ENCODE results near the gene FBXL3. TPM values are rescaled to one million over a fixed set of nuclear protein-coding genes. Genes with fewer than 3 reads are reported as not detected.
A peak's percentile ranks its signal among the peaks of the same experiment; 100 is the strongest.

The FBXL3 gene
- total and polyA plus RNA-seq, 2 donors (not counting 1 experiment from before 2014, with no cell fraction given) = 20.5 to 78.0 TPM

DNA sequence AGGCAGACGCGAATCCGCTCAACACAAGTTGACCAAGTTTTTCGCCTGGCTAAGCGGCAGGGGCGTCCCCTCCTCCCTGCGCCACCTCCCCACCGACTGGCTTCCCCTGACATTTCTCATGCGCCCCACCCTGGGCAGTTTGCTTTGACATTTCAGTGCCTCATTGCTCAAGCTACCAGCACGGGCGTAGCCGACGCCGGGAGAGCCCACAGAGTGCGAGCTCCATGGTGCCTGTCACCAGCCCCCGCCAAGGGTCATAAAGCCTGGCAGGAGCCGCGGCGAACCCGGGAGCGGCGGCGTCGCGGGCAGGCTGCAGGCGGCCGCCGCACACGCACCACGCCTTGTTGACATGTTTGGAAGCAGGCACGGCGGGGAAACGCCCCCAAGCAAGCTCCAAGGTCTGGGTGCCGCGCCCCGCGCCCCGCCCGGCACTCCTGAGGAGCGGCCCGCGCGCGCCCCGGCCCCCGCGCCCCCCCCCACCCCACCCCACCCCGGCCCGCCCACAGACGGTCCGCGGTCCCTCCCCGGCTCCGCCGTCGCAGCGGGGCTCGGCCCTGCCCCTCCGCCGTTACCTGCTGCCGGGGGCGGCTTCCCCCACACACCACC is 601 bp downstream of the FBXL3 start:
- Mint-ChIP-seq H3K27me3 (no peaks in the 10 kb centered on the region), H3K27ac (peak overlapping the region; percentile 92), H3K9me3 (ENCODE audit: insufficient read depth) (no peaks in the 10 kb centered on the region), H3K4me1 (peaks cover 55% of the 10 kb centered on the region), H3K4me3 (peak overlapping the region; percentile 99)
- Histone ChIP-seq H3K36me3 (replicated peaks in 1 of 2; ENCODE audit: control extremely low read depth in 1 of 2, control insufficient read depth in 1 of 2, extremely low read depth in 1 of 2, insufficient read depth in 2 of 2, low read length in 1 of 2) (peaks cover 0 to 9% of the 10 kb centered on the region in 2 experiments), H3K27me3 (replicated peaks in 1 of 4; ENCODE audit: control extremely low read depth in 1 of 4, control insufficient read depth in 3 of 4, insufficient read depth in 4 of 4, low read length in 3 of 4) (no peaks in the 10 kb centered on the region), H3K79me2 (ENCODE audit: control insufficient read depth, insufficient read depth, low read length) (peaks cover 61% of the 10 kb centered on the region), H3K9ac (ENCODE audit: low read length) (peak overlapping the region; percentile 97), H3K27ac (ENCODE audit: low read length in 2 of 2) (peak overlapping the region; percentile 84 to 95), H3K9me3 (ENCODE audit: control extremely low read depth in 1 of 3, control insufficient read depth in 2 of 3, insufficient read depth in 1 of 3, low read length in 2 of 3) (no peaks in the 10 kb centered on the region), H3K4me3 (ENCODE audit: control extremely low read depth in 1 of 5, extremely low read depth in 1 of 5, insufficient read depth in 1 of 5, low read depth in 2 of 5, low read length in 4 of 5) (peak overlapping the region; percentile 66 to 91 (median 88)), H3K4me2 (replicated peaks; ENCODE audit: low read depth, low read length, poor library complexity, severe bottlenecking) (peak overlapping the region; percentile 86), H3K4me1 (ENCODE audit: control insufficient read depth in 2 of 2, insufficient read depth in 2 of 2, low read length in 2 of 2) (peaks cover 29 to 49% of the 10 kb centered on the region in 2 donors), H4K20me1 (ENCODE audit: control insufficient read depth, insufficient read depth, low read length, poor library complexity, severe bottlenecking) (peaks cover 45% of the 10 kb centered on the region), H2AFZ (ENCODE audit: insufficient read depth, low read depth, low read length, poor library complexity, severe bottlenecking) (peak overlapping the region; percentile 96)
- CTCF ChIA-PET = interaction anchor here (1.0 to 1.9 kb wide), 6 partner anchors 10 to 46 kb away, joined by 3 to 8 read pairs (median 4); partner anchors contain the start of gene CLN5
- intact Hi-C loops (cut with micrococcal nuclease) = loop anchor here (1.0 to 5.0 kb wide), 4 partner anchors 34 to 1489 kb away; partner anchors contain the start of genes CLN5 and COMMD6
- POLR2A ChIA-PET = interaction anchor here (0.7 to 3.2 kb wide), 6 partner anchors 16 to 303 kb away, joined by 3 to 27 read pairs (median 4); partner anchors contain the start of gene CLN5
- DNase-seq (peak; percentile 85), ATAC-seq (ENCODE audit: low read depth) (peak; percentile 67)
- TF ChIP-seq, protein P1, sequence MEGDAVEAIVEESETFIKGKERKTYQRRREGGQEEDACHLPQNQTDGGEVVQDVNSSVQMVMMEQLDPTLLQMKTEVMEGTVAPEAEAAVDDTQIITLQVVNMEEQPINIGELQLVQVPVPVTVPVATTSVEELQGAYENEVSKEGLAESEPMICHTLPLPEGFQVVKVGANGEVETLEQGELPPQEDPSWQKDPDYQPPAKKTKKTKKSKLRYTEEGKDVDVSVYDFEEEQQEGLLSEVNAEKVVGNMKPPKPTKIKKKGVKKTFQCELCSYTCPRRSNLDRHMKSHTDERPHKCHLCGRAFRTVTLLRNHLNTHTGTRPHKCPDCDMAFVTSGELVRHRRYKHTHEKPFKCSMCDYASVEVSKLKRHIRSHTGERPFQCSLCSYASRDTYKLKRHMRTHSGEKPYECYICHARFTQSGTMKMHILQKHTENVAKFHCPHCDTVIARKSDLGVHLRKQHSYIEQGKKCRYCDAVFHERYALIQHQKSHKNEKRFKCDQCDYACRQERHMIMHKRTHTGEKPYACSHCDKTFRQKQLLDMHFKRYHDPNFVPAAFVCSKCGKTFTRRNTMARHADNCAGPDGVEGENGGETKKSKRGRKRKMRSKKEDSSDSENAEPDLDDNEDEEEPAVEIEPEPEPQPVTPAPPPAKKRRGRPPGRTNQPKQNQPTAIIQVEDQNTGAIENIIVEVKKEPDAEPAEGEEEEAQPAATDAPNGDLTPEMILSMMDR (IDR thresholded peaks at IDR 0.05) = no peak
- TF ChIP-seq EZH2 (IDR thresholded peaks at IDR 0.05; ENCODE audit: borderline replicate concordance, insufficient read depth, low read depth, low read length, poor library complexity, severe bottlenecking) = no peak
- WGBS (ENCODE audit: insufficient coverage) = 0% methylated on average over 36 of the region's 62 CpGs

DNA sequence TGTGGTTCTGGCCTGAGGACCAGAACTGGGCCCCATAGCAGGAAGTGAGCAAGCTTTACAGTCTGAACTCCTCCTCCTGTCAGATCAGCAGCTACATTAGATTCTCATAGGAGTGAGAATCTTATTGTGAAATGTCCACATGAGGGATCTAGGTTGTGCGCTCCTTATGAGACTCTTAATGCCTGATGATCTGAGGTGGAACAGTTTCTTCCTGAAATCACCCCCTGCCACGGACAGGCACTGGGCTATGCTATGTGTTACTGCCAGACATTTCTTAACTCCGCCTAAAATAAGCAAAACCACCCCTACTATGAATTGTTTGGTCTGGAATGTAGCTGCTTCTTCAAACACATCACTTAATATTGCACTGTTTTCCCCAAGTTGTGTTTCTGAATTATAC is 4.6 kb downstream of the FBXL3 start:
- WGBS (ENCODE audit: insufficient coverage) = no CpG with 5 or more reads among the region's 3 CpGs
- ATAC-seq (ENCODE audit: low read depth) (no peak), DNase-seq (no peak)
- POLR2A ChIA-PET = no interaction called here
- Histone ChIP-seq H3K36me3 (replicated peaks in 1 of 2; ENCODE audit: control extremely low read depth in 1 of 2, control insufficient read depth in 1 of 2, extremely low read depth in 1 of 2, insufficient read depth in 2 of 2, low read length in 1 of 2) (peaks cover 2 to 23% of the 10 kb centered on the region in 2 experiments), H3K79me2 (ENCODE audit: control insufficient read depth, insufficient read depth, low read length) (peaks cover 88% of the 10 kb centered on the region), H3K4me1 (ENCODE audit: control insufficient read depth in 2 of 2, insufficient read depth in 2 of 2, low read length in 2 of 2) (peaks cover 31 to 56% of the 10 kb centered on the region in 2 donors), H4K20me1 (ENCODE audit: control insufficient read depth, insufficient read depth, low read length, poor library complexity, severe bottlenecking) (peaks cover 78% of the 10 kb centered on the region), H3K4me3 (ENCODE audit: control extremely low read depth in 1 of 5, extremely low read depth in 1 of 5, insufficient read depth in 1 of 5, low read depth in 2 of 5, low read length in 4 of 5) (no peak overlapping the region), H3K27ac (ENCODE audit: low read length in 2 of 2) (peak overlapping the region in 1 of 2 donors; percentile 63), H3K27me3 (replicated peaks in 1 of 4; ENCODE audit: control extremely low read depth in 1 of 4, control insufficient read depth in 3 of 4, insufficient read depth in 4 of 4, low read length in 3 of 4) (no peaks in the 10 kb centered on the region), H3K9ac (ENCODE audit: low read length) (peak overlapping the region; percentile 1), H2AFZ (ENCODE audit: insufficient read depth, low read depth, low read length, poor library complexity, severe bottlenecking) (no peak overlapping the region), H3K4me2 (replicated peaks; ENCODE audit: low read depth, low read length, poor library complexity, severe bottlenecking) (peak overlapping the region; percentile 18), H3K9me3 (ENCODE audit: control extremely low read depth in 1 of 3, control insufficient read depth in 2 of 3, insufficient read depth in 1 of 3, low read length in 2 of 3) (no peaks in the 10 kb centered on the region)
- TF ChIP-seq EZH2 (IDR thresholded peaks at IDR 0.05; ENCODE audit: borderline replicate concordance, insufficient read depth, low read depth, low read length, poor library complexity, severe bottlenecking) = no peak
- TF ChIP-seq, protein P1 (IDR thresholded peaks at IDR 0.05) = no peak
- H3K4me3 Mint-ChIP-seq = no peak overlapping the region
- CTCF ChIA-PET = no interaction called here
- H3K9me3 Mint-ChIP-seq (ENCODE audit: insufficient read depth) = no peaks in the 10 kb centered on the region
- intact Hi-C loops (cut with micrococcal nuclease) = no loop called here
- no peak overlapping the region for H3K27ac Mint-ChIP-seq
- H3K4me1 Mint-ChIP-seq = peaks cover 61% of the 10 kb centered on the region
- H3K27me3 Mint-ChIP-seq = no peaks in the 10 kb centered on the region

Measured in B cell (primary cell).